Measurements from ENCODE around the gene CTNNBIP1.
A peak's percentile ranks its signal among the peaks of the same experiment; 100 is the strongest.

Gene CTNNBIP1

GRCh38 chr1:9877962-9878361 is 32.1 kb downstream of the CTNNBIP1 start:
- no peak overlapping the region for H3K4me3 ChIP-seq (ENCODE audit: low read depth, low read length)
- DNase-seq (ENCODE audit: low read depth) = no peak
- TF ChIP-seq MYC (IDR thresholded peaks at IDR 0.05; ENCODE audit: low read depth, low read length) = no peak
- TF ChIP-seq POLR2A (IDR thresholded peaks at IDR 0.05; ENCODE audit: extremely low read depth, insufficient read length) = no peak
- no peak for TF ChIP-seq CTCF (IDR thresholded peaks at IDR 0.05; ENCODE audit: low read depth, low read length)

GRCh38 chr1:9875636-9876000 is 34.5 kb downstream of the CTNNBIP1 start:
- H3K4me3 ChIP-seq (ENCODE audit: low read depth, low read length) = no peak overlapping the region
- DNase-seq (ENCODE audit: low read depth) = no peak
- TF ChIP-seq POLR2A (IDR thresholded peaks at IDR 0.05; ENCODE audit: extremely low read depth, insufficient read length) (no peak), MYC (IDR thresholded peaks at IDR 0.05; ENCODE audit: low read depth, low read length) (no peak), CTCF (IDR thresholded peaks at IDR 0.05; ENCODE audit: low read depth, low read length) (no peak), MAX (IDR thresholded peaks at IDR 0.05; ENCODE audit: low read depth, low read length) (no peak)

DNA sequence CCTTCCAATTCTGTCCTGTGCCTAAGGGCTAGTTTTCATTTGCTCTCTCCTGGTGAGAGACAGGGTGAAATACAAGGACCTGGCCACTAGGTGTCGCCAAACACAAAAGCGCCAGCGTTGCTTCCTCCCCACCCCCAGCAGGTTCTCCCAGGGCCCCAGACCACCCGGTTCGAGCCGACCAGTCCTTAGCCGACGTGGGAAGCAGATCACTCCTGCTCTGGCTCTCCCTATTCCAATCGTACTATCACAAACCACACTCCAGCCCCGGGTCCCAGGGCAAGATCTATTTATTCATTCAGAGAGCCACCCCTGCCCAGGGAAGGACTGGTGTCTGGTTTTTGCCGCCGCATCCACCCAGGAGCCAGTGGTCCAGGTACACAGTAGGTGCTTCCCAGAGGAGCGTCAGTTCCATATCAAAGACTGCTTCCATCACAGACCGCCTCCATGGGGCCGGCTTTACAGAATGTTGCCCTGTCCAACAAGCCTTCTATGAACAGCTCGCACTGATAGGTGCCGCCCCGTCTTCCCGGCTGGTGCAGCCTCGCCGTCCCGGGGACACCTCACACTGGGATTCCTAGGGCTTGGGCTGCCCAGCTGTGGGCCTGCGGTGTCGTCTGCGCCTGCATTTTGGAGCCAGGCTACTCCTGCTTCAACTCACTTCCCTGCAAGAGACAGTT is 35.0 kb downstream of the CTNNBIP1 start:
- H3K4me3 ChIP-seq (ENCODE audit: low read depth, low read length) = no peak overlapping the region
- peak; percentile 81 for DNase-seq (ENCODE audit: low read depth)
- TF ChIP-seq MAX (IDR thresholded peaks at IDR 0.05; ENCODE audit: low read depth, low read length) = no peak
- peak; percentile 86 for TF ChIP-seq CTCF (IDR thresholded peaks at IDR 0.05; ENCODE audit: low read depth, low read length)

- no peak for DNase-seq (ENCODE audit: low read depth)
- no peak for TF ChIP-seq CTCF (IDR thresholded peaks at IDR 0.05; ENCODE audit: low read depth, low read length)
- no peak for TF ChIP-seq POLR2A (IDR thresholded peaks at IDR 0.05; ENCODE audit: extremely low read depth, insufficient read length)
- TF ChIP-seq MAX (IDR thresholded peaks at IDR 0.05; ENCODE audit: low read depth, low read length) = no peak
- no peak for TF ChIP-seq MYC (IDR thresholded peaks at IDR 0.05; ENCODE audit: low read depth, low read length)
These were observed 35.7 kb downstream of the CTNNBIP1 start for GRCh38 chr1:9874412-9874811.

GRCh38 chr1:9873992-9874391 is 36.1 kb downstream of the CTNNBIP1 start:
- no peak overlapping the region for H3K4me3 ChIP-seq (ENCODE audit: low read depth, low read length)
- TF ChIP-seq POLR2A (IDR thresholded peaks at IDR 0.05; ENCODE audit: extremely low read depth, insufficient read length) = no peak
- TF ChIP-seq MYC (IDR thresholded peaks at IDR 0.05; ENCODE audit: low read depth, low read length) = no peak
- TF ChIP-seq MAX (IDR thresholded peaks at IDR 0.05; ENCODE audit: low read depth, low read length) = no peak
- TF ChIP-seq CTCF (IDR thresholded peaks at IDR 0.05; ENCODE audit: low read depth, low read length) = no peak
- DNase-seq (ENCODE audit: low read depth) = no peak

More at GRCh38 chr1:9874412-9874811, 35.7 kb downstream of the CTNNBIP1 start:
- no peak overlapping the region for H3K4me3 ChIP-seq (ENCODE audit: low read depth, low read length)

- DNase-seq (ENCODE audit: low read depth) = no peak
- no peak for TF ChIP-seq POLR2A (IDR thresholded peaks at IDR 0.05; ENCODE audit: extremely low read depth, insufficient read length)
- TF ChIP-seq CTCF (IDR thresholded peaks at IDR 0.05; ENCODE audit: low read depth, low read length) = no peak
- TF ChIP-seq MYC (IDR thresholded peaks at IDR 0.05; ENCODE audit: low read depth, low read length) = no peak
- TF ChIP-seq MAX (IDR thresholded peaks at IDR 0.05; ENCODE audit: low read depth, low read length) = no peak
- H3K4me3 ChIP-seq (ENCODE audit: low read depth, low read length) = no peak overlapping the region
These were observed 36.7 kb downstream of the CTNNBIP1 start for GRCh38 chr1:9873385-9873784.

Measured in NB4 (cell line).